Ramos (cell line): ENCODE measurements around the gene EPYC.

Experiments
- in situ Hi-C: fragments of 300-500 bp; cut with MboI; formaldehyde crosslinking; loops from one replicate; pipeline ENCODE4 v1.14.3; 2022; ENCODE audit warnings: low sequenced_read_pairs; ENCODE audit not compliant: unreplicated experiment

Gene EPYC

DNA sequence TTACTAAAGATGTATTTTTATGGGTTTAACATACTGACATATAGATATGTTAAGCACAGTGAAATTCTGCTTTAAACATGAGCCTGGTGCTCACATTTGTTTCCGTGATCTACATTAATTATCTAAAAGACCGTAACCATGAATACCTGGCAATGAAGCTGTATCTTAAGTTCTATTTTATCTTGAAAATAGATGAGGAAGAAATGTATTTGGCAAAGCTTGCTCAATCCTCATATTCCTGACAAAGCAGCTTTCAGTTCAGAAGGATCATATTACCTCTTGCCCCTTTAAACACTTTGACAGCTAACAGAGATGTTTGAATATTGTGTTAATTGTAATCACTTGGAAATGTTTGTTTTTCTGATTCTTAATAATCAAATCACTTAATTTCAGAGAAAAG is 9.8 kb downstream of the EPYC start:
- in situ Hi-C loops: loop anchor here (25.0 kb wide), 1 partner anchor 317 kb away; no protein-coding TSS in a partner anchor

DNA sequence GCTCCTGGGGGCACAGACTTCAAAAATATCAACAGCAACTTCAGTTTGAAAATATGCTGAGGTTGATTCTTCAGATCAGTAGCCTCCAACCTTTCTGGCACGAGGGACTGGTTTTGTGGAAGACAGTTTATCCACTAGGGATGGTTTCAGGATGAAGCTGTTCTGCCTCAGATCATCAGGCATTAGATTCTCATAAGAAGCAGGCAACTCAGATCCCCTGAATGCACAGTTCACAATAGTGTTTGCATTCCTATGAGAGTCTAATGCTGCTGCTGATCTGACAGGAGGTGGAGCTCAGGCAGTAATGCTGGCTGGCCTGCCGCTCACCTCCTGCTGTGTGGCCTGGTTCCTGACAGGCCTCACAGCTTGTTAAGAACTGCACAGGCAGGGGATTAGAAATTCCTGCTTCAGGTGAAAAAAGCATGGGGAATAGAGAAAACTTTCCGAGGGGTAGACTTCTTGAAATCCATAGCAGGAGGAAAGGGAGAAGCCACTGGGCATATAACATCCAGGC is 12.8 kb downstream of the EPYC start:
- in situ Hi-C loops: loop anchor here (25.0 kb wide), 1 partner anchor 320 kb away; no protein-coding TSS in a partner anchor

- in situ Hi-C loops: loop anchor here (25.0 kb wide), 1 partner anchor 322 kb away; no protein-coding TSS in a partner anchor
These were observed 14.2 kb downstream of the EPYC start for GRCh38 chr12:90990611-90991010.

DNA sequence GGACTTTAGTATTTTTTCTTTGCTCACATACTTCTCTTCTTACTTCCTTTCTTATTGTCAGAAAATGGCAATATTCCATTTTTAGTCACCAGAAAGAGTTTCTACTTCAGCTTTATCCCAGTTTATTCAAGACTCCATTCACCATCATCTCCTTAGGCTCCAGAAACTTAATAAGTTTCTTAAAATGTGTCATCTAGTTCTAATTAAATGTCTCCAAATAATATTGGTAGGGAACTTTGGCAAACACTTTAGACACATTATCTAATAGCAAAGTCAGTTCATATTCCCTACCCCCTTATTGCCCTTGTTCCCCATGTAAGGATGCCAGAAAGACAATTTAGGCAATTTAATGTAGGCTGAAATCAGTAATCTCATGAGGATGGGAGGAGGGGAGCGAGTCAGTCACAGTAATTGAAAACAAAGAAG is 15.1 kb downstream of the EPYC start:
- in situ Hi-C loops: loop anchor here (25.0 kb wide), 1 partner anchor 323 kb away; no protein-coding TSS in a partner anchor

GRCh38 chr12:90987520-90987919 is 17.3 kb downstream of the EPYC start:
- in situ Hi-C loops: loop anchor here (25.0 kb wide), 1 partner anchor 325 kb away; no protein-coding TSS in a partner anchor

GRCh38 chr12:90987101-90987500 is 17.7 kb downstream of the EPYC start:
- in situ Hi-C loops: loop anchor here (25.0 kb wide), 1 partner anchor 325 kb away; no protein-coding TSS in a partner anchor

DNA sequence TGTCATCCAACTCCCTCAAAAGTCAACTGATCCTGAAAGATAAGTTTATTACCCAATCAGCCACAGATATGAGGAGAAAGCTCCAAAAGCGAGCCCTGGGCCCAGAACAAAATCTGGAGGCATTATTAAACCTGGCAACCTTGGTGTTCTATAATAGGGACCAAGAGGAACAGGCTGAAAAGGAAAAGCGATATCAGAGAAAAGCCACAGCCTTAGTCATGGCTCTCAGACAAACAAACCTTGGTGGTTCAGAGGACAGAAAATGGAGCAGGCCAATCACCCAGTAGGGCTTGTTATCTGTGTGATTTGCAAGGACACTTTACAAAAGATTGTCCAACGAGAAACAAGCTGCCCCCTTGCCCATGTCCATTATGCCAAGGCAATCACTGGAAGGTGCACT is 19.4 kb downstream of the EPYC start:
- in situ Hi-C loops: loop anchor here (25.0 kb wide), 1 partner anchor 327 kb away; no protein-coding TSS in a partner anchor

- in situ Hi-C loops: loop anchor here (25.0 kb wide), 1 partner anchor 328 kb away; no protein-coding TSS in a partner anchor
These were observed 20.7 kb downstream of the EPYC start for GRCh38 chr12:90984114-90984513.

DNA sequence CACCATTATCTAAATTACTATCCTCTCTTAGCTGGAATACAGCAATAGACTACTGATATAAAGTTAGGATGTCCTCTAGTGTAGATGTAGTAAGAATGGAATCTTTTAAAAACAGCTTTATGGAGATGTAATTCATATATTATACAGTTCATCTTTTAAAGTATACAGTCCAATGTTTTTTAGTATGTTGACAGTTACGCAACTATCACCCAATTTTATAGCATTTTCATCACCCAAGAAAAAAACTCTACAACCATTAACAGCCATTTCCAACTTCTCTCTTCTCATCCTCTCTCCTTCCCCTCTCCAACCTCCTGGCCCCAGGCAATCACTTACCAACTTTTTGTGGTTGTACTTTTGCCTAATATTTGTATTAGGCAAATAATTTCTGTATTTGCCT is 22.6 kb downstream of the EPYC start:
- in situ Hi-C loops: loop anchor here (25.0 kb wide), 1 partner anchor 330 kb away; no protein-coding TSS in a partner anchor

GRCh38 chr12:90979951-90980350 is 24.8 kb downstream of the EPYC start:
- in situ Hi-C loops: loop anchor here (25.0 kb wide), 1 partner anchor 332 kb away; no protein-coding TSS in a partner anchor

GRCh38 chr12:90979019-90979418 is 25.8 kb downstream of the EPYC start:
- in situ Hi-C loops: loop anchor here (25.0 kb wide), 1 partner anchor 333 kb away; no protein-coding TSS in a partner anchor

DNA sequence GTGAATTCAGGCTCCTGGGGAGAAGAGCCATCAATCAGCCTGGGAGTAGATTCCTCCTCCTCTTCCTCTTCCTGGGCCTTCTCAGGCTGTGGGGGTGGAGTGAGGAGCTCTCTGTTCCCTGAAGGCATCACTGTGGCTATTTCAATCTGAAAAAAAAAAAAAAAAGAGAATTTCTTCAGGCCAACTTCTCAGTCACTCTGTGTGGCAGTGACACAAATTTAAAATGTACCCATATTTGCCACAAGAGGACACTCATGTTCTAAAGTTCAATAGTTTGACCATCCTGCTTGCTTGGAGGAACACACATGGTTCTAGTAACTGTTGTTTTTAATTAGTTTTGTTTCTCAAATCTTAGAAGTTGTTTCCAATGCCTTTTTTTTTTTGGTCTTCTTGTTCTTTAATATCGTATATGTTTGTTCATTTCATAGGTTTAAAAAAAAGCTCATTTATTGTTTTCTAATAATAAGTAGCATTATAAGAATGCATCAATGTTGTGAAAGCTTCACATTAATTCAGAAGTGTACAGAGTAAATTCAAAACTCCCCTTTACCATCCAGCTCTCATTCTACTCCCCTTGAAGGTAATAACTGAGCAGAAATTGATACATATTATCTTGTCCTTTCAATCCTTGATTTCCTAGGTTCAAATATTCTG is 26.5 kb downstream of the EPYC start:
- in situ Hi-C loops: loop anchor here (25.0 kb wide), 1 partner anchor 334 kb away; no protein-coding TSS in a partner anchor

DNA sequence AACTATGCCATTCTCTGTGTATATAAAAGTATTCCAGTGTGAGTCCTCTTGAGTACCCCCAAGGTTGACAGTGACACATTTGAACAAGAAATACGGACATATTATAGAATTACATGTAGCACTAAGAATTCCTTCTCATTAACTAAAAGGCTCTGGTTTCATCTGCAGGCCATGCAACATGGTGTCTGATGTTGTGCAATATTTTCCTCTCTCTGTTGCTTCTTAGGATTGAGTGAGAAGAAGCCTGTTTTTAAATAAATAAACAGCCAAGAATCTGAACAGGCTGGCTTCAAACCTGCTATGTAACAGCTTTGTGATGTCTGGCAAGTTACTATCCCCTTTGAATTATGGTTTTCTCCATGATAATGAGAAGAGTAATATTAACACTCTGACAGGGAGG is 27.5 kb downstream of the EPYC start:
- in situ Hi-C loops: loop anchor here (25.0 kb wide), 1 partner anchor 335 kb away; no protein-coding TSS in a partner anchor

DNA sequence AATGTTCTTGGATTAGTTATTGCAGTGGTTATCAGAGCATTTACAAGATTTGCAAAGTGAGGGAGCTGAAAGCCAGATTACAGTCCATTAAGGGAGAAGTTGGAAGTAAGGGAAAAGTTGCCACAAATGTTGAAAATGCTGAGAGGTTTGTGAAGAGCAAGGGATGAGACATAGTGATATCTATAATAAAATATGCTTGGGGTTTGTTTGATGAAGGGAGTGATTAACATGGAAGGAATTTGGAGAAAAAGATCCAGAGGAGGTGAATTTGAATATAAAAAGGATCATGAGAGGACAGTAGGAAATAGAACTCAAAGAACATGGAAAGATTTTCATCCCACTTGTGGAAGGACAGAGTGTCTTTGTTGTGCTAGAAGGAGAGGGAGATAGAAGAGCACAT is 30.5 kb downstream of the EPYC start:
- in situ Hi-C loops: no loop called here

- in situ Hi-C loops: no loop called here
These were observed 32.5 kb downstream of the EPYC start for GRCh38 chr12:90972226-90972625.

DNA sequence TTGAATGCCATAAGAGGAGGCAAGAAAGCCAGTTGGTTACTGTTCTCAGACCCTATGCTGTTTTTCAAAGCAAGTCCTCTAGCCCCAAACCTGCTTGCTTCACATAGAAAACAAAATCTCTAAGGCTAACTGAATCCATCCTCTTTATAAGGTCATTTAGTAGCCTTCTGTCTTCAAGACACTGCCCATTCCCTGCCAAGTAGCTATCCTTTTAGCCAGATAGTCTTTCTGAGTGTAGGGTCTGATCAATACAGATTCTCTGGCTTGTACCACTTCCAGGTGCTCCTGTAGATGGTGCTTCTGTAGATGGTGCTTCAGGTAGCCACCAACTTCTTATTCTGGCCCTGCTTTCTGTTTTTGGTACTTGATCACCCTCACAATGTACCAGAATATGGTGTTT is 33.9 kb downstream of the EPYC start:
- in situ Hi-C loops: no loop called here

- in situ Hi-C loops: no loop called here
These were observed 34.3 kb downstream of the EPYC start for GRCh38 chr12:90970471-90970870.

- in situ Hi-C loops: no loop called here
These were observed 34.9 kb downstream of the EPYC start for GRCh38 chr12:90969851-90970250.

DNA sequence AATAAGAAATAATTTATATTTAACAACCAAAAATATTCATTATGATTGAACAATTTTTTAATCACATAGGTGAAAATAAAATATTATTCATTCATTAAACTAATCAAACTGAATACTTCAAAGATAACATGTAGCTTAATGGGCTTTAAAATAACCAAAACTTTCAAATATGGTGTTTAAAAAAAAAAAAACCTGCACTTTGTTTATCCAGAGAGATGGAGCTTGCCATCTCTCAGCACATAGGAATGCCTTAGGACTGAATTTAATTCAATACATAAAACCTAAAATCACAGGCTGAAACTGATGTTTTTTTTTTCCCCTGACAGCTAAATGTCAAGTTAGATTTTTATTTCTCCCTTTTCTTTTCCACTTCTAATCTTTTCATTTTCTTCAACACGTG is 35.4 kb downstream of the EPYC start:
- in situ Hi-C loops: no loop called here

DNA sequence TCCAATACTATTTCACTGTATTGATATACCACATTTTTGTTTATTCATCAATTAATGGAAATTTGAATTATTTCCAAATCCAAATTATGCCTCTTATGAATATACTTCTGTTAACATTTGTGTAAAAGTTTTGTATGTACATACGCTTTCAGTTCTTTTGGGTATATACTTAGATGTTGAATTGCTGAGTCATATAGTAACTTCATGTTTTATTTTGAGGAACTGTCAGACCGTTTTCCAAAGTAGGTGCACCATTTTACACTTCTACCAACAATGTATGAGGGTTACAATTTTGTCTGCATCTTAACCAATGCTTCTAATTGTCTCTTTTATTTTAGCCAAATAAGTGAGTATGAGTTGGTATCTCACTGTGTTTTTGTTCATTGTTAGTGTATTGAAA is 39.6 kb downstream of the EPYC start:
- in situ Hi-C loops: no loop called here

DNA sequence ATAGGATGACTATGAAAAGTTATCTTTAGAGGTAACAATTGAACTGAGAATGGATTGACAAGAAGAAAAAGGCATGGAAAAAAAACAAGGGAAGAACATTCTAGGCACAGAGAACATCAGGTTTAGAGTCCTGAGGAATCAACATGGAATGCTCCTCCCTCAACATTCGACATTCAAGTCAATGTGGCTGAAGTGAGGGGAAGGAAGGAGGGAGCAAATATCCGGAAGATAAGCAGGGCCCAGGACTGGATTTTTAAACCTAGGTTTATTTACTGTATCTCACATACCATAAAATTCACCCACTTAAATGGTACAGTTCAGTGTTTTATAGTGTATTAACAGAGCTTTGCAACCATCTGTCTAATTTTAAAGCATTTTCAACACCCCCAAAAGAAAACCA is 40.2 kb downstream of the EPYC start:
- in situ Hi-C loops: no loop called here
